ENCODE results near the gene CDSN. TPM values are rescaled to one million over a fixed set of nuclear protein-coding genes. Genes with fewer than 3 reads are reported as not detected.

CDSN gene
- total and polyA plus RNA-seq, 3 experiments from 2014 or later = not detected

DNA sequence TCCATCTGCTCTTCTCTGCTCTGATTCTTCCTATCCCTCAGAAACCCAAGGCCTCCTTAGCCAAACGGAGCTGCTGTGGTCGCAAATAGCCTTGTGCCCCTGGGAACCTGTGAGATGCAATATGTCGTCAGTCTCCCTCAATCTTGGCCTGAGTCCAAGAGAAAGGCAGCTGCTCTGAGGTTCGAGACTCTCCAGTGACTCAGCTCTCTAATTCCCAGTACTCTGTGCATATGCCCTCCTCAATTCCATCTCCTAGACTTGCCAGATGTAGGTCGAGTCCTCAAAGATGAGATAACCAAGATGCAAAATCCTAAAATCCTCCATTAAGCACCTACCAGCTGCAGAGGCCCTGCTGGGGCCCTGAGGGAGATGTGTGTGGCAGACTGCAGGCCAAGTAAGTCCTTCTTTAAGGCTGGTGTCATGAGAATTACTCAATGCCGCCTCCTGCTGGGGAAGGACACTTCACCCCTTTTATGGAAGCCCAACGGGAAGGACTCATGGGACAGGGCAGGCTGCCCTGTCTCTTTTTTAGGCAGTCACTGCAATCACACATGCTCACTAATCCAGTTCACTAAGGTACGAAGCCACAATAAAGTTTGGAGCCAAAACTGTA lies 36.4 kb downstream of the CDSN start:
- ChIA-PET POLR2A (no interaction called here), CTCF (interaction anchor here (0.8 to 5.7 kb wide), 5 partner anchors 10 to 255 kb away, joined by 3 to 33 read pairs (median 3); no protein-coding TSS in a partner anchor)
- Mint-ChIP-seq H3K27ac (no peak overlapping the region), H3K36me3 (no peaks in the 10 kb centered on the region), H3K4me3 (peak overlapping the region in 1 of 7 donors; percentile 48), H3K9me3 (no peaks in the 10 kb centered on the region), H3K4me1 (peaks cover 2 to 13% (median 9%) of the 10 kb centered on the region in 3 donors), H3K27me3 (peaks cover 2 to 18% of the 10 kb centered on the region in 2 donors)
- no peak overlapping the region for H3K27ac ChIP-seq (ENCODE audit: low read depth, low read length)
- H3K36me3 ChIP-seq (ENCODE audit: insufficient read depth, low read length) = no peaks in the 10 kb centered on the region
- no peaks in the 10 kb centered on the region for H3K9me3 ChIP-seq (ENCODE audit: low read length)
- H3K4me3 ChIP-seq (ENCODE audit: low read length) = no peak overlapping the region
- peaks cover 9% of the 10 kb centered on the region for H3K4me1 ChIP-seq (ENCODE audit: insufficient read depth, low read length)
- no peaks in the 10 kb centered on the region for H3K27me3 ChIP-seq (ENCODE audit: insufficient read depth, low read length, poor library complexity, severe bottlenecking)
- DNase-seq = peak in 1 of 5 donors; percentile 11

GRCh38 chr6:31081872-31082271 lies 38.4 kb downstream of the CDSN start:
- POLR2A ChIA-PET = no interaction called here

DNA sequence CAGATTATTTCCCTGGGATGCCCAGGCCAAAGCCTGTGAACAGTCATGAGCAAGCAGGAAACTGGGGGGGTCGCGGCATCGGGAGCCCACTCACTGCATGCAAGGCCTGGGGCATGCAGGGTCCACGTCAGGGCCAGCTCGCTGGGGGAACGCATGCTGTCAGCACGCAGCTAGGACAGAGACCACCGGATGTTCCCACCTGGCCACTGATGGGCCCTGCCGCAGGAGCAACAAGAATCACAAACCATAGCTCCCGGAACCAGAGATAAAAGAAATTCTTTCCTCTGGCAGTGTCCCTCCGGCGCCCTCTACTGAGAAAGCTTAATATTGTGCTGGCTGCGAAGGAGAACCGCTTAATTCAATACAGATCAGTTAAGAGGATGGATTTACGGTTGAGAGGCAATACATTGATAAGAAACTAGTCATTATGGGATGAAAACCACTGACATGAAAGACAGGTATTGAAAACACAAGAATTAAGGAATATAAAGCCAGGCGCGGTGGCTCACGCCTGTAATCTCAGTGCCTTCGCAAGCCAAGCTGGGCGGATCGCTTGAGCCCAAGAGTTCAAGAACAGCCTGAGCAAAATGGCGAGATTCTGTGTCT lies 40.5 kb downstream of the CDSN start:
- H3K4me1 ChIP-seq (ENCODE audit: insufficient read depth, low read length) = peaks cover 5% of the 10 kb centered on the region
- H3K27ac Mint-ChIP-seq = peak overlapping the region in 3 of 8 donors; percentile 36 to 57 (median 38)
- no peaks in the 10 kb centered on the region for H3K9me3 Mint-ChIP-seq
- H3K4me1 Mint-ChIP-seq = peaks cover 2 to 9% (median 9%) of the 10 kb centered on the region in 3 donors
- no peaks in the 10 kb centered on the region for H3K36me3 ChIP-seq (ENCODE audit: insufficient read depth, low read length)
- no peaks in the 10 kb centered on the region for H3K36me3 Mint-ChIP-seq
- CTCF ChIA-PET = interaction anchor here (0.6 to 5.7 kb wide), 33 partner anchors 8 to 401 kb away, joined by 3 to 33 read pairs (median 4); partner anchors contain the start of gene VARS2
- peaks cover 3 to 5% of the 10 kb centered on the region in 2 donors for H3K27me3 Mint-ChIP-seq
- POLR2A ChIA-PET = interaction anchor here (1.0 to 1.1 kb wide), 2 partner anchors 14 to 260 kb away, joined by 4 read pairs; no protein-coding TSS in a partner anchor
- no peak overlapping the region for H3K27ac ChIP-seq (ENCODE audit: low read depth, low read length)
- peak; percentile 36 to 71 (median 49) for DNase-seq
- peak overlapping the region in 6 of 7 donors; percentile 63 to 88 (median 72) for H3K4me3 Mint-ChIP-seq
- H3K9me3 ChIP-seq (ENCODE audit: low read length) = no peaks in the 10 kb centered on the region
- H3K4me3 ChIP-seq (ENCODE audit: low read length) = peak overlapping the region; percentile 37
- H3K27me3 ChIP-seq (ENCODE audit: insufficient read depth, low read length, poor library complexity, severe bottlenecking) = no peaks in the 10 kb centered on the region

More at GRCh38 chr6:31081872-31082271, 38.4 kb downstream of the CDSN start:
- no peak overlapping the region for H3K27ac Mint-ChIP-seq
- no peaks in the 10 kb centered on the region for H3K36me3 Mint-ChIP-seq
- Histone ChIP-seq H3K4me1 (ENCODE audit: insufficient read depth, low read length) (peaks cover 5% of the 10 kb centered on the region), H3K27ac (ENCODE audit: low read depth, low read length) (no peak overlapping the region), H3K9me3 (ENCODE audit: low read length) (no peaks in the 10 kb centered on the region), H3K27me3 (ENCODE audit: insufficient read depth, low read length, poor library complexity, severe bottlenecking) (no peaks in the 10 kb centered on the region), H3K36me3 (ENCODE audit: insufficient read depth, low read length) (no peaks in the 10 kb centered on the region), H3K4me3 (ENCODE audit: low read length) (no peak overlapping the region)
- no peak overlapping the region for H3K4me3 Mint-ChIP-seq
- no peak for DNase-seq
- peaks cover 2 to 9% (median 9%) of the 10 kb centered on the region in 3 donors for H3K4me1 Mint-ChIP-seq
- H3K27me3 Mint-ChIP-seq = peaks cover 4 to 15% of the 10 kb centered on the region in 2 donors
- CTCF ChIA-PET = interaction anchor here (5.7 kb wide), 1 partner anchor 12 kb away, joined by 33 read pairs; no protein-coding TSS in a partner anchor
- H3K9me3 Mint-ChIP-seq = no peaks in the 10 kb centered on the region

- POLR2A ChIA-PET = no interaction called here
Observed at GRCh38 chr6:31076611-31077010, 43.6 kb downstream of the CDSN start.

GRCh38 chr6:31075528-31075927 lies 44.7 kb downstream of the CDSN start:
- no peaks in the 10 kb centered on the region for H3K27me3 ChIP-seq (ENCODE audit: insufficient read depth, low read length, poor library complexity, severe bottlenecking)
- POLR2A ChIA-PET = no interaction called here
- H3K4me3 ChIP-seq (ENCODE audit: low read length) = no peak overlapping the region
- Mint-ChIP-seq H3K9me3 (no peaks in the 10 kb centered on the region), H3K27ac (peak overlapping the region in 1 of 8 donors; percentile 92), H3K4me1 (peaks cover 2 to 9% (median 9%) of the 10 kb centered on the region in 3 donors), H3K4me3 (no peak overlapping the region), H3K36me3 (no peaks in the 10 kb centered on the region), H3K27me3 (peaks cover 2 to 4% of the 10 kb centered on the region in 2 donors)
- DNase-seq = no peak
- H3K9me3 ChIP-seq (ENCODE audit: low read length) = no peaks in the 10 kb centered on the region
- H3K27ac ChIP-seq (ENCODE audit: low read depth, low read length) = no peak overlapping the region
- CTCF ChIA-PET = interaction anchor here (1.1 kb wide), 1 partner anchor 12 kb away, joined by 3 read pairs; no protein-coding TSS in a partner anchor
- peaks cover 5% of the 10 kb centered on the region for H3K4me1 ChIP-seq (ENCODE audit: insufficient read depth, low read length)
- H3K36me3 ChIP-seq (ENCODE audit: insufficient read depth, low read length) = no peaks in the 10 kb centered on the region

More at GRCh38 chr6:31076611-31077010, 43.6 kb downstream of the CDSN start:
- no peak for DNase-seq
- H3K4me3 Mint-ChIP-seq = no peak overlapping the region
- Histone ChIP-seq H3K9me3 (ENCODE audit: low read length) (no peaks in the 10 kb centered on the region), H3K36me3 (ENCODE audit: insufficient read depth, low read length) (no peaks in the 10 kb centered on the region), H3K27me3 (ENCODE audit: insufficient read depth, low read length, poor library complexity, severe bottlenecking) (no peaks in the 10 kb centered on the region), H3K4me3 (ENCODE audit: low read length) (no peak overlapping the region), H3K4me1 (ENCODE audit: insufficient read depth, low read length) (peaks cover 5% of the 10 kb centered on the region), H3K27ac (ENCODE audit: low read depth, low read length) (no peak overlapping the region)
- H3K27me3 Mint-ChIP-seq = peaks cover 2 to 4% of the 10 kb centered on the region in 2 donors
- no peak overlapping the region for H3K27ac Mint-ChIP-seq
- peaks cover 2 to 9% (median 9%) of the 10 kb centered on the region in 3 donors for H3K4me1 Mint-ChIP-seq
- H3K9me3 Mint-ChIP-seq = no peaks in the 10 kb centered on the region
- CTCF ChIA-PET = no interaction called here
- H3K36me3 Mint-ChIP-seq = no peaks in the 10 kb centered on the region

GRCh38 chr6:31074401-31074800 lies 45.8 kb downstream of the CDSN start:
- H3K4me1 ChIP-seq (ENCODE audit: insufficient read depth, low read length) = peaks cover 2% of the 10 kb centered on the region
- no peaks in the 10 kb centered on the region for H3K36me3 ChIP-seq (ENCODE audit: insufficient read depth, low read length)
- POLR2A ChIA-PET = no interaction called here
- H3K27me3 ChIP-seq (ENCODE audit: insufficient read depth, low read length, poor library complexity, severe bottlenecking) = no peaks in the 10 kb centered on the region
- Mint-ChIP-seq H3K27me3 (peaks cover 0 to 2% of the 10 kb centered on the region in 2 donors), H3K36me3 (no peaks in the 10 kb centered on the region), H3K4me3 (no peak overlapping the region), H3K9me3 (no peaks in the 10 kb centered on the region), H3K27ac (peak overlapping the region in 1 of 8 donors; percentile 61), H3K4me1 (peaks cover 0 to 3% (median 2%) of the 10 kb centered on the region in 3 donors)
- no peaks in the 10 kb centered on the region for H3K9me3 ChIP-seq (ENCODE audit: low read length)
- CTCF ChIA-PET = no interaction called here
- H3K27ac ChIP-seq (ENCODE audit: low read depth, low read length) = no peak overlapping the region
- H3K4me3 ChIP-seq (ENCODE audit: low read length) = no peak overlapping the region
- DNase-seq = no peak

DNA sequence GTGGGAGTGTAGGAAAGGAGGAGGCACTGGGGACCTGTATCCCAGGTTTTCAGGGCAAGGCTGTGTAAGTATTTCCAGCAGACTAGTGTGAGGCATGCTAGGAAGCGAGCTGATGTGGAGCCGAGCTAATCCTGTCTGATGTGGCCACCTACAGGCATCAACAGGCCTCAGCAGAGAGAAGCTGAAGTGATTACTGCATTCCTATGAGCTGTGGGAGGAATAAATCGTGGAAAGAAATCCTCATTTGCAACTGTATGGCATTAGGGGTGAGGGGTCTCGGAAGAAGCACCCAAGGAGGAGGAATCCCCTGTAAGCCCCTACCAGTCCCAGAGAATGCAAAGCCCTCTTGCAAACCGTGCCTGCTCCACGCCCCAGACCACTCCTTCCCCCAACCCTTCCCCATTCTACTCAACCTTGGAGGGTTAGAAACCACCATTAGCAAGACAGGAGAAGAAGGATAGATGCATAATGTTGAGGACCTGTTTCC lies 49.5 kb downstream of the CDSN start:
- DNase-seq = no peak
- no peak overlapping the region for H3K4me3 Mint-ChIP-seq
- Histone ChIP-seq H3K4me1 (ENCODE audit: insufficient read depth, low read length) (no peaks in the 10 kb centered on the region), H3K27ac (ENCODE audit: low read depth, low read length) (no peak overlapping the region), H3K4me3 (ENCODE audit: low read length) (no peak overlapping the region), H3K27me3 (ENCODE audit: insufficient read depth, low read length, poor library complexity, severe bottlenecking) (no peaks in the 10 kb centered on the region), H3K36me3 (ENCODE audit: insufficient read depth, low read length) (no peaks in the 10 kb centered on the region), H3K9me3 (ENCODE audit: low read length) (no peaks in the 10 kb centered on the region)
- no peaks in the 10 kb centered on the region for H3K9me3 Mint-ChIP-seq
- ChIA-PET CTCF (interaction anchor here (1.1 to 3.2 kb wide), 4 partner anchors 11 to 242 kb away, joined by 3 to 33 read pairs (median 4); no protein-coding TSS in a partner anchor), POLR2A (no interaction called here)
- H3K4me1 Mint-ChIP-seq = peaks cover 0 to 5% (median 0%) of the 10 kb centered on the region in 3 donors
- peaks cover 0 to 6% of the 10 kb centered on the region in 2 donors for H3K27me3 Mint-ChIP-seq
- peak overlapping the region in 1 of 8 donors; percentile 44 for H3K27ac Mint-ChIP-seq
- H3K36me3 Mint-ChIP-seq = no peaks in the 10 kb centered on the region

Data from CD8-positive, alpha-beta memory T cell (primary cell).